ENCODE measurements around the gene OIT3. TPM values are rescaled to one million over a fixed set of nuclear protein-coding genes. Genes with fewer than 3 reads are reported as not detected.

The OIT3 gene
- polyA plus RNA-seq, 1 donor from 2014 or later = not detected

GRCh38 chr10:72946963-72947362 is 53.4 kb downstream of the OIT3 start:
- Histone ChIP-seq H3K9ac (ENCODE audit: low read length) (no peak overlapping the region), H3K9me3 (ENCODE audit: low read length) (no peaks in the 10 kb centered on the region), H3K9me2 (ENCODE audit: insufficient read depth, low read length) (no peaks in the 10 kb centered on the region)

GRCh38 chr10:72948762-72949161 is 55.2 kb downstream of the OIT3 start:
- H3K27ac ChIP-seq (ENCODE audit: low read length) = no peak overlapping the region
- H3K36me3 ChIP-seq (ENCODE audit: insufficient read depth, low read length) = no peaks in the 10 kb centered on the region
- no peaks in the 10 kb centered on the region for H3K79me2 ChIP-seq (replicated peaks; ENCODE audit: insufficient read depth, low read length)
- no peaks in the 10 kb centered on the region for H3K9me2 ChIP-seq (ENCODE audit: insufficient read depth, low read length)
- H2AFZ ChIP-seq (ENCODE audit: low read depth, low read length) = no peak overlapping the region
- no peaks in the 10 kb centered on the region for H3F3A ChIP-seq (ENCODE audit: insufficient read depth, low read length, poor library complexity, severe bottlenecking)
- H3K4me3 ChIP-seq (ENCODE audit: low read length) = no peak overlapping the region
- no peak overlapping the region for H3K9ac ChIP-seq (ENCODE audit: low read length)
- no peaks in the 10 kb centered on the region for H3K9me3 ChIP-seq (ENCODE audit: low read length)
- no peaks in the 10 kb centered on the region for H3K27me3 ChIP-seq (ENCODE audit: insufficient read depth, low read depth, low read length)
- H4K20me1 ChIP-seq (ENCODE audit: insufficient read depth) = no peaks in the 10 kb centered on the region
- H3K4me2 ChIP-seq (ENCODE audit: low read length) = no peak overlapping the region
- TF ChIP-seq CTCF (IDR thresholded peaks at IDR 0.05; ENCODE audit: poor library complexity, severe bottlenecking) = no peak
- no peak for TF ChIP-seq SMC3 (conservative IDR thresholded peaks at IDR 0.05; ENCODE audit: poor library complexity)
- TF ChIP-seq TAF1 (IDR thresholded peaks at IDR 0.05; ENCODE audit: low read depth) = no peak
- TF ChIP-seq EP300 (conservative IDR thresholded peaks at IDR 0.05; ENCODE audit: poor library complexity, severe bottlenecking) = no peak
- TF ChIP-seq EZH2 (IDR thresholded peaks at IDR 0.05; ENCODE audit: borderline replicate concordance, insufficient read depth, low read length, poor library complexity, severe bottlenecking) = no peak
- TF ChIP-seq MXI1 (conservative IDR thresholded peaks at IDR 0.05; ENCODE audit: poor library complexity, severe bottlenecking) = no peak
- TF ChIP-seq POLR2AphosphoS5 (IDR thresholded peaks at IDR 0.05) = no peak

More at GRCh38 chr10:72946963-72947362, 53.4 kb downstream of the OIT3 start:
- Histone ChIP-seq H3K27ac (ENCODE audit: low read length) (no peak overlapping the region), H4K20me1 (ENCODE audit: insufficient read depth) (no peaks in the 10 kb centered on the region), H3K36me3 (ENCODE audit: insufficient read depth, low read length) (no peaks in the 10 kb centered on the region), H3K4me2 (ENCODE audit: low read length) (no peak overlapping the region), H3F3A (ENCODE audit: insufficient read depth, low read length, poor library complexity, severe bottlenecking) (no peaks in the 10 kb centered on the region), H3K4me3 (ENCODE audit: low read length) (no peak overlapping the region), H2AFZ (ENCODE audit: low read depth, low read length) (no peak overlapping the region), H3K27me3 (ENCODE audit: insufficient read depth, low read depth, low read length) (no peaks in the 10 kb centered on the region), H3K79me2 (replicated peaks; ENCODE audit: insufficient read depth, low read length) (no peaks in the 10 kb centered on the region)
- TF ChIP-seq RAD21 (conservative IDR thresholded peaks at IDR 0.05) (no peak), CTCF (IDR thresholded peaks at IDR 0.05; ENCODE audit: poor library complexity, severe bottlenecking) (no peak), EZH2 (IDR thresholded peaks at IDR 0.05; ENCODE audit: borderline replicate concordance, insufficient read depth, low read length, poor library complexity, severe bottlenecking) (no peak), SMC3 (conservative IDR thresholded peaks at IDR 0.05; ENCODE audit: poor library complexity) (no peak), TAF1 (IDR thresholded peaks at IDR 0.05; ENCODE audit: low read depth) (no peak), MXI1 (conservative IDR thresholded peaks at IDR 0.05; ENCODE audit: poor library complexity, severe bottlenecking) (no peak), REST (IDR thresholded peaks at IDR 0.05; ENCODE audit: borderline replicate concordance) (no peak), EP300 (conservative IDR thresholded peaks at IDR 0.05; ENCODE audit: poor library complexity, severe bottlenecking) (no peak), POLR2AphosphoS5 (IDR thresholded peaks at IDR 0.05) (no peak)
